GM12892 (cell line): ENCODE results near the gene SLC6A6.

ENCODE experiments used
- POLR2A ChIP-seq: IDR thresholded peaks from 2 replicates; pipeline ENCODE4 v1.6.1; 2011; ENCODE audit warnings: low read depth, low read length, control low read depth
- POLR2AphosphoS5 ChIP-seq: IDR thresholded peaks from 2 replicates; pipeline ENCODE4 v1.6.1; 2011; ENCODE audit warnings: low read depth, low read length, control low read depth

- TF ChIP-seq POLR2A: no peak
- TF ChIP-seq POLR2AphosphoS5: no peak
These were observed 30.7 kb downstream of the SLC6A6 start for GRCh38 chr3:14433106-14433505.
